ENCODE data around the gene SRSF1.
A peak's percentile ranks its signal among the peaks of the same experiment; 100 is the strongest.
"Not testable (repeated sequence)": the region's sequence is repeated elsewhere in the genome, so short reads cannot be mapped to it uniquely, and the experiment has no call there.

SRSF1 gene

DNA sequence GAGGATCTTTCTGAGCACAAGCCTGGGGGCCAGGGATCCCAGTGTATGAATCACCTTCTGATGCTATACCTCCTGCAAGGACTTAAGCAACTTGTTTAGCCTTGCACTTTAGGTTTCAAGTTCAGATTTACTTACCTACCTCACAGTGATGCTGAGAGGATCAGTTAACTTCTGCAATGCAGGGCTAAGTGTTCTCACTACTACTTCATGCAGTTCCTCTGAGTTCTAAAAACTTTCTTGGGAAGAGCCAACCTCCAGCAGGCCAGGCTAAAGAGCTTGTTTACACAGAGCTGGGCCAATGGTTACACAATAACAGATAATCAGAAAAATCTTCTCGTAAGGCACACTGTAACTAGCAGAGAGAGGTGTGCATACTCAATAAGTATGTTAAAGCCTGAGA lies 32.0 kb downstream of the SRSF1 start:
- DNase-seq (ENCODE audit: low read depth), result peak; percentile 41
- H3K4me3 ChIP-seq (replicated peaks; ENCODE audit: low read depth, low read length), result no peak overlapping the region
- TF ChIP-seq, protein P1, sequence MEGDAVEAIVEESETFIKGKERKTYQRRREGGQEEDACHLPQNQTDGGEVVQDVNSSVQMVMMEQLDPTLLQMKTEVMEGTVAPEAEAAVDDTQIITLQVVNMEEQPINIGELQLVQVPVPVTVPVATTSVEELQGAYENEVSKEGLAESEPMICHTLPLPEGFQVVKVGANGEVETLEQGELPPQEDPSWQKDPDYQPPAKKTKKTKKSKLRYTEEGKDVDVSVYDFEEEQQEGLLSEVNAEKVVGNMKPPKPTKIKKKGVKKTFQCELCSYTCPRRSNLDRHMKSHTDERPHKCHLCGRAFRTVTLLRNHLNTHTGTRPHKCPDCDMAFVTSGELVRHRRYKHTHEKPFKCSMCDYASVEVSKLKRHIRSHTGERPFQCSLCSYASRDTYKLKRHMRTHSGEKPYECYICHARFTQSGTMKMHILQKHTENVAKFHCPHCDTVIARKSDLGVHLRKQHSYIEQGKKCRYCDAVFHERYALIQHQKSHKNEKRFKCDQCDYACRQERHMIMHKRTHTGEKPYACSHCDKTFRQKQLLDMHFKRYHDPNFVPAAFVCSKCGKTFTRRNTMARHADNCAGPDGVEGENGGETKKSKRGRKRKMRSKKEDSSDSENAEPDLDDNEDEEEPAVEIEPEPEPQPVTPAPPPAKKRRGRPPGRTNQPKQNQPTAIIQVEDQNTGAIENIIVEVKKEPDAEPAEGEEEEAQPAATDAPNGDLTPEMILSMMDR (IDR thresholded peaks at IDR 0.05; ENCODE audit: low read length, missing control alignments), result no peak

DNA sequence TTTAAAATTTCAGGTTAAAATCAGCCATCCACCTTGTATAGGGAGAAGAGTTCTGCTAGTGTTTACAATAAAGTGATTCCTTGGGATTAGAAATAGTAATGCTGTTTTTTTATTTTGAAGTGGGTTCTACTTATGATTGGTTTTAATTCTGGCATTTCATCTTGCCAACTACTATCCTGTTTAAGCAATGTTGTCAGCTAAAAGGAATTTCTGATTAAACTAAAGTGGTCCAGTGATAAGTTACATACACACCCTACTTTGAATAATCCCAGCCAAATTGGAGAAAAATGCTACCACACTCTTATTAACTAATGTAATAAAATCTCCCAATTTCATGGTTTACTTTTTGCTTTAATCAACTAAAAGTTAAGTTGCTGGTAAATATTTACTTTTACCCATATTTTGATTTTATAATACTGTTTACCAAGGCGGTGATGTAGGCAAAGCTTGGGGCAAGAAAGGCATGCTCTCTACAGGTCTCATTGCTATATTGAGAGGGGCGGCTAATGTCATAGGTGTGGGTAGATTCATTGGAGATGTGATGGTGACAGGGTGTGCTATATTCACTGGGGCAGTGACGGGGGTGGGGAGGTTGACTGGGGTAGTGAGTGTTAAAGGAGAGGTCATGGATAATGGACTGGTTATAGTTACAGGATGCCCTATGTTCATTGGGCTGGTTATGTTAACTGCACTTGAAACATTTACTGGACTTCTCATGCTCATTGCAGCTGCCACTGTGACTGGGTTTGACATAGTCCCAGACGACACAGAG lies 32.8 kb downstream of the SRSF1 start:
- not testable (repeated sequence) for DNase-seq (ENCODE audit: low read depth); H3K4me3 ChIP-seq (replicated peaks; ENCODE audit: low read depth, low read length)

DNA sequence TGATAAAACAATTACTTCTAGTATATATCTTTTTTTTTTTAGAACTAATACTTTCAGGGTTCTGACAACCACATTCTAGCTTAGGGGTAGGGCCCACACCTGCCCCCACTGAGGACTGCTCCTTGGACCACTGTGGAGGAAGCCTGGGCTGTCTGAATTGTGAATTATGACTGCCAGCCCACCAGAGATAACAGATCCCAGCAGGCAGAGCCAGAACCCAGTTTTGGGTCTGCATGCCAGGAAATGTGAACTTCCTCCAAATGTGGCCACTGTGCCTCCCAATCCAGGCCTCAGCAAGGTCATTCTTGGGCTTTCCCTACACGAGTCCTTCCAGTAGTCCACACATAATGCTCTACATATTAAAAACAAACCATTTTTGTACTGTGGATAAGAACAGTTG lies 34.9 kb downstream of the SRSF1 start:
- TF ChIP-seq, protein P1 (IDR thresholded peaks at IDR 0.05; ENCODE audit: low read length, missing control alignments), result no peak
- no peak for DNase-seq (ENCODE audit: low read depth)

DNA sequence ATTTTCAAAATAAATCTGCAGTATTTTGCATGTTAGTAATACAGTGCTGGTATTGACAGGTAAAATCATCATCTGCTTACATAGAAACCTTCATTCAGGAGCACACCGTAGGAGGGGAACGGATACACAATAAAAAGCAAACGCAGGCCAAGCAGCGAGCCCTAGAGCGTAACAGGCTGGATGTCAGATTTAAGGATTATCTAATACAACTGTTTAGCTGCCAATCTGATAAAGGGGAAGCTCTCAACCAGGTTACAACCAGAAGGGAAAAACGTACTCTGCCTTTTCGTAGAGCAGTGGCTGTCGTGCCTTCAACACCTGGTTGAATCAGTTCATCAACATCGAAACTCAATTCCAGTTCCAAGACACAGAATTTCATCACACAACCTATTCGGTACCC lies 35.5 kb downstream of the SRSF1 start:
- no peak overlapping the region for H3K4me3 ChIP-seq (replicated peaks; ENCODE audit: low read depth, low read length)
- no peak for DNase-seq (ENCODE audit: low read depth)
- TF ChIP-seq, protein P1 (IDR thresholded peaks at IDR 0.05; ENCODE audit: low read length, missing control alignments), result no peak

More for the DNA sequence above, 34.9 kb downstream of the SRSF1 start:
- no peak overlapping the region for H3K4me3 ChIP-seq (replicated peaks; ENCODE audit: low read depth, low read length)

DNA sequence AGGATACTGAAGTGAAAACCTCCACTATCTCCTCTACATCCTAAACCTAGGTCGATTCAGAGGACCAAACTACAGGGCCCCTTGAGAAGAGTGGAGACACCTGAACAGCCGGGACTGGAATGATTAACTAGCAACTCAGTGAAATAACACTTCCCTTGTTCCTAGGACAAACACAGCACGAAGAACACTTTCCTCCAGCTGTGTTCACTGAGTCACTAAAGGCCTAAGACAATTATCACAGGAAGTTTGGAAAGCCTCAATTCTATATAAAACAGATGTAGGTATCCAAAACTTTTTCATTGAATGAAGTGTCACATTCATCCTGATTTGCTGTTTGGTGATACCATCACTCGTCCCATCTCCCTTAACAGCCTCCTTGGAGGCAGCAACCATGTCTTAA lies 36.3 kb downstream of the SRSF1 start:
- no peak overlapping the region for H3K4me3 ChIP-seq (replicated peaks; ENCODE audit: low read depth, low read length)
- DNase-seq (ENCODE audit: low read depth), result no peak
- TF ChIP-seq, protein P1 (IDR thresholded peaks at IDR 0.05; ENCODE audit: low read length, missing control alignments), result no peak

DNA sequence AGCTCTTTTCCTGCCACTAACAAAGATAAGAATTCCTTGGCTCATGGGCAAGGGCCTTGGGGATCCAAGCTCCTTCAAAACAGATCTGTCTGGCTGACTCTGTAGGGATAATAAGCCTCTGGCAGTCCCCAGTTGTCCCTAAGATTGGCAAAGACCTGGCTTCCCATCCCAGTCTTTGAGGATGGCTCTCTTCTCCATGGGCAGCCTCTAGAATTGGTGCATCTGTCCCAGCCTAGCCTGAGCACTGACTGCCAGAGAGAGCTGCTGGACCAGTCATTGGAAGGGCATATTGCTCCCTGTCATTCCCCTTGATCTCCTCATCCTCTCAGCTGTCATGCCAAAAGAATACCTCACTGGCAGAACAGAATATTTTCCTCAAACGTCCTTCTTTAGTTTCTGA lies 38.6 kb downstream of the SRSF1 start:
- DNase-seq (ENCODE audit: low read depth), result no peak
- TF ChIP-seq, protein P1 (IDR thresholded peaks at IDR 0.05; ENCODE audit: low read length, missing control alignments), result no peak
- H3K4me3 ChIP-seq (replicated peaks; ENCODE audit: low read depth, low read length), result no peak overlapping the region

DNA sequence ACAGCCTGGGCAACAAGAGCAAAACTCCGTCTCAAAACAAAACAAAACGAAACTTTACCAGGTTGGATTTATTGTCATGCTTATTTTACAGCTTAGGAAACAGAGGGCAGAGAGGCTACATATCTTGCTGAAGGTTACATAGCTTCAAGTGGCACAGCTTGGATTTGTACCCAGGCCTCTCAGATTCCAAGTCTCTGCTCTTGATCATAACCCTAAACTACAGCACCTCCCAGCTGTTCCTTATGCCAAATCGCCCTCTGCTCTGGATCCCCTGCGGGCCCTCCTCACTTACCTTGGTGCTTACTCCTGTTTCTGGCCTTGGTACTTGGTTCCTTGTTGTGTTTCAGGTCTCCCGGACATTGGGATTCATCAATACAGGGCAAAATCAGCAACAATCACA lies 40.2 kb downstream of the SRSF1 start:
- DNase-seq (ENCODE audit: low read depth), result no peak
- H3K4me3 ChIP-seq (replicated peaks; ENCODE audit: low read depth, low read length), result no peak overlapping the region
- TF ChIP-seq, protein P1 (IDR thresholded peaks at IDR 0.05; ENCODE audit: low read length, missing control alignments), result no peak
